NB4 (cell line): Measurements from ENCODE around the gene WDFY4.

Source experiments
- MYC ChIP-seq: IDR thresholded peaks from 2 replicates; pipeline ENCODE4 v1.6.1; 2011; ENCODE audit warnings: low read depth, low read length
- POLR2A ChIP-seq: IDR thresholded peaks from 2 replicates; pipeline ENCODE4 v1.6.1; 2011; ENCODE audit warnings: mild to moderate bottlenecking; ENCODE audit not compliant: insufficient read length; ENCODE audit errors: extremely low read depth

DNA sequence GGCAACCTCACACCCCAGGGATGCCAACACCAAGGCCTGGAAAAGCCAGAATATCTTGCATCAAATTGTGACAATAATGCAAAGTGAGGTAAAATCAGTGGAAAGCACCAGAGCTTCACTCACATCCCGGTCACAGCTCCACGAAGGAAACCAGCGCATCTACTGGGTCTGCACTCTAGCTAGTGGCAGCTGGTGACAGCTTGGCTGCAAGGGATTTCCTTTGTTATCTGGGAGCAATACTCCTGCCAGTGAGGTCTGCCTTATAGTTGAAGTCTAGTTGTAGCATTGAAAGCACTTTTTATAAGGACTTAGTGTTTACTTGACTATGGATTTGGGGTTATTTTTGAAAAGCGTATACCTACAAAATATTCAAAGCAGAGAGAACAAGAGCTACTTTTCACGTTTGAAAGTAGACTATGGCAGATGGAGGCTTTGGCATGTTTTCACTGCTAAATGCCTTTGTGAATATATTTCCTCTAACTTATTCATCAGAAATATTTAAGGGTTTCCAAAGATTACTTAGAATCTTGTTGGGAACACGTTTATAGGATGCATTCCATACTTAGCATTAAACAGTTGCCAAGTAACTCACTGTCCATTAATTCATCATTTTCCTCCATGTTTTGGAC is 26.1 kb downstream of the WDFY4 start:
- no peak for TF ChIP-seq POLR2A
- no peak for TF ChIP-seq MYC
